SU-DHL-6 (cell line): ENCODE data around the gene NOL9.

Experiments used
- H2AFZ ChIP-seq: fragments of 200-600 bp; sonication (generic); 2 replicates; pipeline ENCODE4 v1.6.1; 2014; ENCODE audit warnings: low read depth, mild to moderate bottlenecking, moderate library complexity, mixed read lengths, antibody characterized with exemption, low read length; ENCODE audit not compliant: severe bottlenecking
- H3F3A ChIP-seq: fragments of 200-600 bp; shearing (Covaris generic); 2 replicates; pipeline ENCODE4 v1.6.0; 2016; ENCODE audit warnings: antibody characterized with exemption, mild to moderate bottlenecking; ENCODE audit not compliant: insufficient read depth
- H3K27ac ChIP-seq: fragments of 200-600 bp; sonication (generic); 2 replicates; pipeline ENCODE4 v1.5.1; 2016; ENCODE audit warnings: low read depth, mild to moderate bottlenecking, low read length, moderate library complexity, mixed read lengths
- H3K27me3 ChIP-seq: fragments of 200-600 bp; sonication (generic), shearing (Covaris generic); 2 replicates; pipeline ENCODE4 v1.6.0; 2014; ENCODE audit warnings: mild to moderate bottlenecking, low read length
- H3K36me3 ChIP-seq: fragments of 200-600 bp; sonication (generic); 2 replicates; pipeline ENCODE4 v1.6.1; 2014; ENCODE audit warnings: mild to moderate bottlenecking, low read length, mixed read lengths
- H3K4me2 ChIP-seq: fragments of 300-600, 200-600 bp; shearing (Covaris generic), sonication (generic); 2 replicates; pipeline ENCODE4 v1.6.0; 2014; ENCODE audit warnings: low read length, low read depth, mild to moderate bottlenecking; ENCODE audit not compliant: poor library complexity, severe bottlenecking
- H3K4me3 ChIP-seq: fragments of 200-600 bp; sonication (generic); 2 replicates; pipeline ENCODE4 v1.5.1; 2014; ENCODE audit warnings: antibody characterized with exemption, low read length, mild to moderate bottlenecking, mixed read lengths; ENCODE audit not compliant: insufficient read depth, poor library complexity, severe bottlenecking
- H3K79me2 ChIP-seq: fragments of 200-600 bp; sonication (generic); 2 replicates; pipeline ENCODE4 v1.6.1; 2014; ENCODE audit warnings: mild to moderate bottlenecking, low read length, moderate library complexity; ENCODE audit not compliant: insufficient read depth
- H3K9ac ChIP-seq: fragments of 200-600 bp; sonication (generic); 2 replicates; pipeline ENCODE4 v1.7.0; 2014; ENCODE audit warnings: mild to moderate bottlenecking, low read length
- H3K9me2 ChIP-seq: fragments of 200-600 bp; sonication (generic); replicated peaks from 2 replicates; pipeline ENCODE4 v1.6.1; 2014; ENCODE audit warnings: low read length; ENCODE audit not compliant: insufficient read depth
- H3K9me3 ChIP-seq: fragments of 200-600 bp; sonication (generic); 2 replicates; pipeline ENCODE4 v1.6.1; 2014; ENCODE audit warnings: low read length, mixed read lengths; ENCODE audit not compliant: insufficient read depth
- H4K20me1 ChIP-seq: fragments of 200-600 bp; sonication (generic); 2 replicates; pipeline ENCODE4 v1.6.1; 2014; ENCODE audit warnings: low read depth, mild to moderate bottlenecking, antibody characterized with exemption, low read length, moderate library complexity, mixed read lengths
- CTCF ChIP-seq: fragments of 200-600 bp; sonication (generic); IDR thresholded peaks from one replicate; pipeline ENCODE4 v1.5.1; 2017; ENCODE audit warnings: antibody characterized with exemption, mild to moderate bottlenecking, low read length, moderate library complexity; ENCODE audit not compliant: insufficient read depth, poor library complexity, severe bottlenecking
- EZH2phosphoT487 ChIP-seq: fragments of 200-600 bp; sonication (generic), shearing (Covaris generic); conservative IDR thresholded peaks from 2 replicates; pipeline ENCODE4 v1.6.1; 2018; ENCODE audit warnings: mild to moderate bottlenecking, antibody characterized with exemption, low read length, moderate library complexity, mixed read lengths

The NOL9 gene

GRCh38 chr1:6504887-6505286 lies 49.4 kb downstream of the NOL9 start:
- Histone ChIP-seq H3K27me3 (no peaks in the 10 kb centered on the region), H4K20me1 (no peaks in the 10 kb centered on the region)

DNA sequence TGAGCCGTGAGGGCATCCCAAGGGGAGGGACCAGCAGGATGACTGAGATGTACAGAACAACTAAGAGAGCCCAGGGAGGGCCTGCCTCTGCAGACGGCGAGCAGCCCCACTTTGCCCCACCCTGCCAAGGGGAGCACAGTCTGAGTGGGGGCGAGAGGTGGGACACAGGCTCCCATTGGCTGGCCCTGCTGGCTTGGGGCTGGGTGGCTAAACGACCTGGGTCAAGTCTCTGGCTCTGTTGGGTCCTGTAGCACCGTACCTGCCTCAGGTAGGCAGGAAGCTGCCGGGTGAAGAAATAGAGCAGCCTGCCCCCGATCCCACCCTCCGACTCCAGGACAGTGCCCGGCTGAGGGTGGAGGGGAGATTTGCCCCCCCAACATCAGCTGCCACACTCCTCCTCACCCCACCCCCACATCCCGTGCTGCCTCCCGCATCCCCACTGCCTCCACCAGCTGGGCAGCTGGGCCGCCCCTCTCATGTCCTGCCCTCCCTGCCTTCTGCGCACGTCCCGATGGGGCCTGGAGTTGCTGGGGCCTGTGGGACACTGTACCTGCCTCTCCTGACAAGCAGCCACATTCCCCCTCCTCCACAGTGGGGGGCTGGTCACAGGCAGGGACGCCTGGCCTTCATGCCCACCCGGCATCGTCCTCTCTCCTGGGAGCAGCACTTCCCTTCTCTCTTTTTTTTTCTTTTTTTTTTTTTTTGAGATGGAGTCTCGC lies 50.3 kb downstream of the NOL9 start:
- Histone ChIP-seq H3K9me3 (no peaks in the 10 kb centered on the region), H3K27ac (no peak overlapping the region)

More at GRCh38 chr1:6504887-6505286, 49.4 kb downstream of the NOL9 start:
- Histone ChIP-seq H2AFZ (no peak overlapping the region), H3K4me3 (no peak overlapping the region), H3K36me3 (no peaks in the 10 kb centered on the region), H3K79me2 (no peaks in the 10 kb centered on the region), H3F3A (no peaks in the 10 kb centered on the region), H3K4me2 (no peak overlapping the region), H3K27ac (no peak overlapping the region), H3K9ac (no peak overlapping the region), H3K9me2 (no peaks in the 10 kb centered on the region), H3K9me3 (no peaks in the 10 kb centered on the region)
- TF ChIP-seq CTCF (no peak), EZH2phosphoT487 (no peak)

GRCh38 chr1:6502000-6502891 lies 52.1 kb downstream of the NOL9 start:
- TF ChIP-seq CTCF (no peak), EZH2phosphoT487 (no peak)
- Histone ChIP-seq H3K27ac (no peak overlapping the region), H3K27me3 (no peaks in the 10 kb centered on the region), H3K4me2 (no peak overlapping the region), H3K4me3 (no peak overlapping the region), H3K36me3 (no peaks in the 10 kb centered on the region), H4K20me1 (no peaks in the 10 kb centered on the region), H3K79me2 (no peaks in the 10 kb centered on the region), H3F3A (no peaks in the 10 kb centered on the region), H2AFZ (no peak overlapping the region), H3K9me2 (no peaks in the 10 kb centered on the region), H3K9ac (no peak overlapping the region), H3K9me3 (no peaks in the 10 kb centered on the region)

More for the DNA sequence above, 50.3 kb downstream of the NOL9 start:
- Histone ChIP-seq H3K9ac (no peak overlapping the region), H3K4me2 (no peak overlapping the region), H3F3A (no peaks in the 10 kb centered on the region), H3K27me3 (no peaks in the 10 kb centered on the region), H4K20me1 (no peaks in the 10 kb centered on the region), H2AFZ (no peak overlapping the region), H3K36me3 (no peaks in the 10 kb centered on the region), H3K79me2 (no peaks in the 10 kb centered on the region), H3K4me3 (no peak overlapping the region), H3K9me2 (no peaks in the 10 kb centered on the region)
- TF ChIP-seq EZH2phosphoT487 (no peak), CTCF (no peak)
